H9 (cell line): ENCODE measurements around the gene HIPK2. TPM values are rescaled to one million over a fixed set of nuclear protein-coding genes. Genes with fewer than 3 reads are reported as not detected.

ENCODE experiments used
- DNase-seq: peaks from one replicate; pipeline ENCODE4 v3.0.0-alpha.2; 2017
- H2AFZ ChIP-seq: one replicate; pipeline ENCODE4 v1.6.1; 2013; ENCODE audit warnings: mild to moderate bottlenecking, low read length, control low read depth, moderate library complexity
- H2AK5ac ChIP-seq: 2 replicates; pipeline ENCODE4 v1.6.1; 2013; ENCODE audit warnings: low read length, control low read depth, mixed read lengths; ENCODE audit not compliant: insufficient read length
- H2BK120ac ChIP-seq: one replicate; pipeline ENCODE4 v1.6.1; 2013; ENCODE audit warnings: low read depth, mild to moderate bottlenecking, low read length, control low read depth, inconsistent platforms; ENCODE audit not compliant: poor library complexity, severe bottlenecking
- H2BK12ac ChIP-seq: 2 replicates; pipeline ENCODE4 v1.6.1; 2013; ENCODE audit warnings: low read length, control low read depth, mixed read lengths, low read depth; ENCODE audit not compliant: insufficient read length
- H2BK15ac ChIP-seq: 2 replicates; pipeline ENCODE4 v1.6.1; 2013; ENCODE audit warnings: low read depth, low read length, control low read depth
- H2BK20ac ChIP-seq: one replicate; pipeline ENCODE4 v1.6.1; 2013; ENCODE audit warnings: low read depth, mild to moderate bottlenecking, low read length, control low read depth, inconsistent platforms; ENCODE audit not compliant: poor library complexity, severe bottlenecking
- H2BK5ac ChIP-seq: 2 replicates; pipeline ENCODE4 v1.6.1; 2013; ENCODE audit warnings: low read length, control low read depth, mixed read lengths; ENCODE audit not compliant: insufficient read length
- H3K14ac ChIP-seq: 2 replicates; pipeline ENCODE4 v1.6.1; 2013; ENCODE audit warnings: low read length, control low read depth; ENCODE audit not compliant: insufficient read depth
- H3K18ac ChIP-seq: 2 replicates; pipeline ENCODE4 v1.6.1; 2013; ENCODE audit warnings: low read depth, mild to moderate bottlenecking, mixed read lengths, low read length, control low read depth; ENCODE audit not compliant: insufficient read length
- H3K23ac ChIP-seq: 2 replicates; pipeline ENCODE4 v1.6.1; 2013; ENCODE audit warnings: low read length, control low read depth, mixed read lengths, low read depth; ENCODE audit not compliant: insufficient read length
- H3K23me2 ChIP-seq: 2 replicates; pipeline ENCODE4 v1.6.1; 2013; ENCODE audit warnings: low read depth, mild to moderate bottlenecking, mixed read lengths, low read length, control low read depth; ENCODE audit not compliant: insufficient read length, poor library complexity, severe bottlenecking
- H3K27ac ChIP-seq: 2 replicates; pipeline ENCODE4 v1.5.1; 2013; ENCODE audit warnings: low read length, control low read depth, mixed read lengths, low read depth; ENCODE audit not compliant: insufficient read length
- H3K27me3 ChIP-seq: 2 replicates; pipeline ENCODE4 v1.6.1; 2013; ENCODE audit warnings: low read length, control low read depth, inconsistent platforms; ENCODE audit not compliant: insufficient read depth
- H3K4ac ChIP-seq: 2 replicates; pipeline ENCODE4 v1.6.1; 2013; ENCODE audit warnings: low read depth, mild to moderate bottlenecking, control low read depth, inconsistent platforms, low read length, moderate library complexity
- H3K4me1 ChIP-seq: 2 replicates; pipeline ENCODE4 v1.6.1; 2013; ENCODE audit warnings: low read length, control low read depth, inconsistent platforms; ENCODE audit not compliant: insufficient read depth
- H3K4me2 ChIP-seq: 2 replicates; pipeline ENCODE4 v1.6.1; 2013; ENCODE audit warnings: low read length, control low read depth, mixed read lengths; ENCODE audit not compliant: insufficient read length, insufficient read depth
- H3K56ac ChIP-seq: 2 replicates; pipeline ENCODE4 v1.6.1; 2013; ENCODE audit warnings: low read depth, mild to moderate bottlenecking, mixed read lengths, low read length, control low read depth; ENCODE audit not compliant: insufficient read length
- H3K79me1 ChIP-seq: 2 replicates; pipeline ENCODE4 v1.6.1; 2013; ENCODE audit warnings: low read depth, mild to moderate bottlenecking, moderate library complexity, low read length, control low read depth, inconsistent platforms; ENCODE audit not compliant: insufficient read depth, poor library complexity, severe bottlenecking
- H3K79me2 ChIP-seq: 2 replicates; pipeline ENCODE4 v1.6.1; 2013; ENCODE audit warnings: low read length, control low read depth, inconsistent platforms; ENCODE audit not compliant: insufficient read depth
- H3K9ac ChIP-seq: 2 replicates; pipeline ENCODE4 v1.6.1; 2013; ENCODE audit warnings: low read length, control low read depth, mixed read lengths; ENCODE audit not compliant: insufficient read length; ENCODE audit errors: extremely low read depth
- H3K9me3 ChIP-seq: one replicate; pipeline ENCODE4 v1.6.1; 2013; ENCODE audit warnings: low read depth, low read length, inconsistent platforms; ENCODE audit not compliant: control insufficient read depth
- H3T11ph ChIP-seq: one replicate; pipeline ENCODE4 v1.6.1; 2013; ENCODE audit warnings: mild to moderate bottlenecking, low read length, control low read depth, inconsistent platforms
- H4K20me1 ChIP-seq: one replicate; pipeline ENCODE4 v1.6.1; 2013; ENCODE audit not compliant: control insufficient read depth, insufficient read length, insufficient read depth
- H4K5ac ChIP-seq: 2 replicates; pipeline ENCODE4 v1.6.1; 2013; ENCODE audit warnings: low read depth, mild to moderate bottlenecking, mixed read lengths, low read length, control low read depth; ENCODE audit not compliant: insufficient read length
- H4K8ac ChIP-seq: replicated peaks from 2 replicates; pipeline ENCODE4 v1.6.1; 2013; ENCODE audit warnings: low read length, control low read depth, mixed read lengths, low read depth; ENCODE audit not compliant: insufficient read length
- H4K91ac ChIP-seq: 2 replicates; pipeline ENCODE4 v1.6.1; 2013; ENCODE audit warnings: low read depth, mild to moderate bottlenecking, moderate library complexity, mixed read lengths, low read length, control low read depth; ENCODE audit not compliant: insufficient read length
- H3K27ac Mint-ChIP-seq, 3 experiments: 2 replicates in 2 of 3; 3 replicates in 1 of 3; pipeline ENCODE4 v1.8.0; 2020 to 2021; ENCODE audit warnings: mixed read lengths in 3 of 3, mild to moderate bottlenecking in 1 of 3, moderate library complexity in 1 of 3
- H3K27me3 Mint-ChIP-seq: 2 replicates; pipeline ENCODE4 v1.8.0; 2021; ENCODE audit warnings: low read depth, mild to moderate bottlenecking, moderate library complexity, mixed read lengths
- H3K36me3 Mint-ChIP-seq, 3 experiments: 2 replicates in 2 of 3; 3 replicates in 1 of 3; pipeline ENCODE4 v1.8.0; 2020 to 2021; ENCODE audit warnings: low read depth in 3 of 3, mixed read lengths in 3 of 3; ENCODE audit not compliant: insufficient read depth in 1 of 3
- H3K4me1 Mint-ChIP-seq, 2 experiments: 2 replicates each; pipeline ENCODE4 v1.8.0; 2020; ENCODE audit warnings: mixed read lengths in 2 of 2
- H3K4me3 Mint-ChIP-seq, 2 experiments: 2 replicates in 1 of 2; 3 replicates in 1 of 2; pipeline ENCODE4 v1.8.0; 2020 to 2021; ENCODE audit warnings: mild to moderate bottlenecking in 2 of 2, mixed read lengths in 2 of 2, moderate library complexity in 1 of 2
- H3K9me3 Mint-ChIP-seq, 2 experiments: 2 replicates in 1 of 2; 3 replicates in 1 of 2; pipeline ENCODE4 v1.8.0; 2020; ENCODE audit warnings: mild to moderate bottlenecking in 2 of 2, mixed read lengths in 2 of 2, moderate library complexity in 1 of 2
- WGBS: extraction: QIAGEN DNeasy Blood & Tissue Kit; methylation state at CpG from one replicate; pipeline ENCODE4 v1.1.7; 2013; ENCODE audit warnings: missing lambda C conversion rate, low lambda C conversion rate, mixed read lengths; ENCODE audit not compliant: insufficient read length; ENCODE audit errors: extremely low coverage; 5-methylcytosine and 5-hydroxymethylcytosine counted together
- total RNA-seq: library from RNA; stranded (reverse); gene quantifications from 2 replicates; pipeline ENCODE4 v1.2.1, GENCODE V29; 2021
- TF ChIP-seq, protein P1 (sequence below): fragments of 200-600 bp; sonication (generic); conservative IDR thresholded peaks from 3 replicates; pipeline ENCODE4 v1.8.0; 2021; ENCODE audit warnings: antibody characterized with exemption, mild to moderate bottlenecking

Gene HIPK2
- total RNA-seq, 1 experiment from 2014 or later, result 21.9 TPM

DNA sequence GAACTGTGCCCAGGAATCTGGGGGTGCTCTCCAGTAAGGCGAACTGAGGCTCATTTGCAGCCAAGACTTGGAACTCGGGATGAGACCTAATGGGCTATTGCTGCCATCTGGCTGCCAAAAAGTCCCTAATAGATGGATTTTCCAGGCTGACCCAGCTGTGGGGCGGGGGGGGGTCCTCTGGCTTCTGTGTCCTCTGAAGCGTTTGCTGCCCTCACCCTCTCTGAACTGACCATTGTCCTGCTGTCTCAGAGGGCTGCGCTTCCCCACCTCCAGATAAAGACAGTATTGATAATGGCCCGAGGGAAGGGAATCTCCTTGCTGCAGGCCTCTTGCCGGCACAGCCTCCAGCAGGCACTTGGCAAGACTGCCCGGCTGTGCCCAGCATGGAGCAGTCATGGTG lies 207.7 kb downstream of the HIPK2 start:
- H3K9ac ChIP-seq, result no peak overlapping the region
- H3K27me3 Mint-ChIP-seq, result no peaks in the 10 kb centered on the region; the same call in 1 of the 2 replicates

More for the DNA sequence above, 207.7 kb downstream of the HIPK2 start:
- Histone ChIP-seq H3K9me3 (no peaks in the 10 kb centered on the region), H4K8ac (no peak overlapping the region), H3K79me1 (no peaks in the 10 kb centered on the region), H3T11ph (no peak overlapping the region), H3K79me2 (no peaks in the 10 kb centered on the region), H3K4me2 (no peak overlapping the region), H3K27ac (no peak overlapping the region), H3K4ac (no peak overlapping the region), H3K4me1 (no peaks in the 10 kb centered on the region), H3K18ac (no peak overlapping the region), H2BK15ac (no peak overlapping the region), H2BK20ac (no peak overlapping the region), H2BK120ac (no peak overlapping the region), H4K5ac (no peak overlapping the region), H4K20me1 (no peaks in the 10 kb centered on the region), H3K23me2 (no peaks in the 10 kb centered on the region), H3K23ac (no peak overlapping the region), H4K91ac (no peak overlapping the region), H2AK5ac (no peak overlapping the region), H2BK12ac (no peak overlapping the region), H3K56ac (no peak overlapping the region), H2BK5ac (no peak overlapping the region), H2AFZ (no peak overlapping the region), H3K14ac (no peak overlapping the region), H3K27me3 (no peaks in the 10 kb centered on the region)
- DNase-seq, result no peak
- TF ChIP-seq, protein P1, sequence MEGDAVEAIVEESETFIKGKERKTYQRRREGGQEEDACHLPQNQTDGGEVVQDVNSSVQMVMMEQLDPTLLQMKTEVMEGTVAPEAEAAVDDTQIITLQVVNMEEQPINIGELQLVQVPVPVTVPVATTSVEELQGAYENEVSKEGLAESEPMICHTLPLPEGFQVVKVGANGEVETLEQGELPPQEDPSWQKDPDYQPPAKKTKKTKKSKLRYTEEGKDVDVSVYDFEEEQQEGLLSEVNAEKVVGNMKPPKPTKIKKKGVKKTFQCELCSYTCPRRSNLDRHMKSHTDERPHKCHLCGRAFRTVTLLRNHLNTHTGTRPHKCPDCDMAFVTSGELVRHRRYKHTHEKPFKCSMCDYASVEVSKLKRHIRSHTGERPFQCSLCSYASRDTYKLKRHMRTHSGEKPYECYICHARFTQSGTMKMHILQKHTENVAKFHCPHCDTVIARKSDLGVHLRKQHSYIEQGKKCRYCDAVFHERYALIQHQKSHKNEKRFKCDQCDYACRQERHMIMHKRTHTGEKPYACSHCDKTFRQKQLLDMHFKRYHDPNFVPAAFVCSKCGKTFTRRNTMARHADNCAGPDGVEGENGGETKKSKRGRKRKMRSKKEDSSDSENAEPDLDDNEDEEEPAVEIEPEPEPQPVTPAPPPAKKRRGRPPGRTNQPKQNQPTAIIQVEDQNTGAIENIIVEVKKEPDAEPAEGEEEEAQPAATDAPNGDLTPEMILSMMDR, result peak; percentile 43; the same call in 2 of the 3 replicates
- Mint-ChIP-seq H3K9me3 (no peaks in the 10 kb centered on the region), H3K36me3 (peaks cover 0 to 5% (median 4%) of the 10 kb centered on the region in 3 experiments; a peak in 2 of 7 replicates), H3K4me3 (no peak overlapping the region), H3K4me1 (peaks cover 26 to 31% of the 10 kb centered on the region in 2 experiments), H3K27ac (no peak overlapping the region)
- no CpG with 5 or more reads among the region's 8 CpGs for WGBS
